ENCODE measurements around the gene DAD1. TPM values are rescaled to one million over a fixed set of nuclear protein-coding genes. Genes with fewer than 3 reads are reported as not detected.

The DAD1 gene
- total RNA-seq, 1 donor, result 272 TPM

DNA sequence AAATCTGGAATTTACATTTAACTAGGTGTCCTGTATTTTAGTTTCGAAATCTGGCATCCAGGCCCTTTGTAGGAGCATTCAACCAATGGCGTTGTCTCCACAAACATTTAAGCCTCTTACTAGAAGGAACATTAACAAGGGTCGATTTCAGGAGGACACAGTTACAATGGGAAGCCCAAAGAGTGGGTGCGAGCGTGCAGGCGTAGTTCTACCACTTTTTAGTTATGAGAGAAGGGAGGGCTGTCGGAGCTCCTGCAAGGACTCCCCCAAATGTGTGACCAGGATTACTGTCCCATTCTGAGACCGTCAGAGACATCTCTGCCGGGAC is 8.7 kb upstream of the DAD1 start:
- peaks cover 31% of the 10 kb centered on the region for H3K4me1 ChIP-seq (ENCODE audit: insufficient read depth, low read length)
- H3K27me3 ChIP-seq (ENCODE audit: insufficient read depth, low read length), result peaks cover 28% of the 10 kb centered on the region
- peak overlapping the region; percentile 96 for H3K4me3 ChIP-seq (ENCODE audit: insufficient read depth, low read length)
- peaks cover 14% of the 10 kb centered on the region for H3K36me3 ChIP-seq (ENCODE audit: insufficient read depth, low read length)
- no peaks in the 10 kb centered on the region for H4K20me1 ChIP-seq (ENCODE audit: insufficient read depth, low read length)
- H2AFZ ChIP-seq (ENCODE audit: low read length), result peak overlapping the region; percentile 99
- DNase-seq (ENCODE audit: insufficient read length, low spot score, missing footprints), result no peak
- TF ChIP-seq, protein P1, sequence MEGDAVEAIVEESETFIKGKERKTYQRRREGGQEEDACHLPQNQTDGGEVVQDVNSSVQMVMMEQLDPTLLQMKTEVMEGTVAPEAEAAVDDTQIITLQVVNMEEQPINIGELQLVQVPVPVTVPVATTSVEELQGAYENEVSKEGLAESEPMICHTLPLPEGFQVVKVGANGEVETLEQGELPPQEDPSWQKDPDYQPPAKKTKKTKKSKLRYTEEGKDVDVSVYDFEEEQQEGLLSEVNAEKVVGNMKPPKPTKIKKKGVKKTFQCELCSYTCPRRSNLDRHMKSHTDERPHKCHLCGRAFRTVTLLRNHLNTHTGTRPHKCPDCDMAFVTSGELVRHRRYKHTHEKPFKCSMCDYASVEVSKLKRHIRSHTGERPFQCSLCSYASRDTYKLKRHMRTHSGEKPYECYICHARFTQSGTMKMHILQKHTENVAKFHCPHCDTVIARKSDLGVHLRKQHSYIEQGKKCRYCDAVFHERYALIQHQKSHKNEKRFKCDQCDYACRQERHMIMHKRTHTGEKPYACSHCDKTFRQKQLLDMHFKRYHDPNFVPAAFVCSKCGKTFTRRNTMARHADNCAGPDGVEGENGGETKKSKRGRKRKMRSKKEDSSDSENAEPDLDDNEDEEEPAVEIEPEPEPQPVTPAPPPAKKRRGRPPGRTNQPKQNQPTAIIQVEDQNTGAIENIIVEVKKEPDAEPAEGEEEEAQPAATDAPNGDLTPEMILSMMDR (IDR thresholded peaks at IDR 0.05; ENCODE audit: extremely low read depth, low read depth, low read length), result no peak
- no peaks in the 10 kb centered on the region for H3K9me3 ChIP-seq (ENCODE audit: low read depth, low read length)
- H3K79me2 ChIP-seq (ENCODE audit: insufficient read depth, low read length), result peaks cover 26% of the 10 kb centered on the region
- peak overlapping the region; percentile 94 for H3K4me2 ChIP-seq (ENCODE audit: insufficient read depth, low read length)
- H3K27ac ChIP-seq (ENCODE audit: low read depth, low read length), result peak overlapping the region; percentile 93

DNA sequence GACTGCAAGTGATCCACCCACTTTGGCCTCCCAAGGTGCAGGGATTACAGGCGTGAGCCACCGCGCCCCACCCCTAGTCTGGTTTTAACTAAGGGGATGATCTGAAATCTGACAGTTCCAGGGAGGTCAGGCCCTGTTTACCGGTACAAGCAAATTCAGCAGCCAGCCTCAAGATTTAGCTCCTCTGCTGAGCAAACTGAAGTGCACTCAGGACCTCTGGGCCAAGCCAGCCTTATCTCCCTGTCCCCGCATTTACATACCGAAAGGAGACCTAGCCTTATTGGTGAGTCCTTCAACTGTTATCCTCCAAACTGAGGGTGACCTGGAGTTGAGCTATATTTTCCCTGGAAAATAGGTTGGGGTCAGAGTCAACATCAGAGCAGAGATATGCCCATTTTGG is 8.2 kb upstream of the DAD1 start:
- Histone ChIP-seq H3K27ac (ENCODE audit: low read depth, low read length) (no peak overlapping the region), H3K79me2 (ENCODE audit: insufficient read depth, low read length) (peaks cover 26% of the 10 kb centered on the region), H3K4me3 (ENCODE audit: insufficient read depth, low read length) (peak overlapping the region; percentile 96), H2AFZ (ENCODE audit: low read length) (peak overlapping the region; percentile 99), H3K9me3 (ENCODE audit: low read depth, low read length) (no peaks in the 10 kb centered on the region), H3K27me3 (ENCODE audit: insufficient read depth, low read length) (peaks cover 33% of the 10 kb centered on the region), H3K36me3 (ENCODE audit: insufficient read depth, low read length) (peaks cover 9% of the 10 kb centered on the region), H3K4me2 (ENCODE audit: insufficient read depth, low read length) (peak overlapping the region; percentile 94), H4K20me1 (ENCODE audit: insufficient read depth, low read length) (no peaks in the 10 kb centered on the region), H3K4me1 (ENCODE audit: insufficient read depth, low read length) (peaks cover 26% of the 10 kb centered on the region)
- no peak for DNase-seq (ENCODE audit: insufficient read length, low spot score, missing footprints)
- TF ChIP-seq, protein P1 (IDR thresholded peaks at IDR 0.05; ENCODE audit: extremely low read depth, low read depth, low read length), result no peak

DNA sequence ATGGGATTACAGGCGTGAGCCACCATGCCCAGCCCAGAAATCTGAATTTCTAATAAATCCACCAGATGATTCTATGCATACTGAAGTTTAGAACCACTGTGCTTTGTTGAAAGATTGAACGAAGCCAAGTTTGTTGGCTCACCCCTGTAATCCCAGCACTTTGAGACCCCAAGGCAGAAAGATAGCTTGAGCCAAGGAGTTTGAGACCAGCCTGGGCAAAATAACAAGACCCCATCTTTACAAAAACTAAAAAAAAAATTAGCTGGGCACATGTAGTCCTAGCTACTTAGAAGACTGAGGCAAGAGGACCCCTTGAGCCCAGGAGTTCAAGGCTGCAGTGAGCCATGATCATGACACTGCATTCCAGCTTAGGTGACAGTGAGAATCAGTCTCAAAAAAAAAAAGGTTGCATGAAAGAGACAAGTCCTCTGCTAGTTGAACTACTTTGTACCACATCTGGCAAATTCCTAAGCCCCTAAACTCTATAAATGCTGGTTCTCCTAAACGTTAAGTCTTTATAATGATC is 7.4 kb upstream of the DAD1 start:
- no peak for DNase-seq (ENCODE audit: insufficient read length, low spot score, missing footprints)
- no peak overlapping the region for H3K27ac ChIP-seq (ENCODE audit: low read depth, low read length)
- no peak overlapping the region for H3K4me2 ChIP-seq (ENCODE audit: insufficient read depth, low read length)
- no peaks in the 10 kb centered on the region for H3K9me3 ChIP-seq (ENCODE audit: low read depth, low read length)
- H4K20me1 ChIP-seq (ENCODE audit: insufficient read depth, low read length), result no peaks in the 10 kb centered on the region
- peaks cover 23% of the 10 kb centered on the region for H3K4me1 ChIP-seq (ENCODE audit: insufficient read depth, low read length)
- H3K27me3 ChIP-seq (ENCODE audit: insufficient read depth, low read length), result peaks cover 37% of the 10 kb centered on the region
- no peak overlapping the region for H2AFZ ChIP-seq (ENCODE audit: low read length)
- H3K36me3 ChIP-seq (ENCODE audit: insufficient read depth, low read length), result peaks cover under 1% of the 10 kb centered on the region
- no peak overlapping the region for H3K4me3 ChIP-seq (ENCODE audit: insufficient read depth, low read length)
- peaks cover 26% of the 10 kb centered on the region for H3K79me2 ChIP-seq (ENCODE audit: insufficient read depth, low read length)
- TF ChIP-seq, protein P1 (IDR thresholded peaks at IDR 0.05; ENCODE audit: extremely low read depth, low read depth, low read length), result no peak

DNA sequence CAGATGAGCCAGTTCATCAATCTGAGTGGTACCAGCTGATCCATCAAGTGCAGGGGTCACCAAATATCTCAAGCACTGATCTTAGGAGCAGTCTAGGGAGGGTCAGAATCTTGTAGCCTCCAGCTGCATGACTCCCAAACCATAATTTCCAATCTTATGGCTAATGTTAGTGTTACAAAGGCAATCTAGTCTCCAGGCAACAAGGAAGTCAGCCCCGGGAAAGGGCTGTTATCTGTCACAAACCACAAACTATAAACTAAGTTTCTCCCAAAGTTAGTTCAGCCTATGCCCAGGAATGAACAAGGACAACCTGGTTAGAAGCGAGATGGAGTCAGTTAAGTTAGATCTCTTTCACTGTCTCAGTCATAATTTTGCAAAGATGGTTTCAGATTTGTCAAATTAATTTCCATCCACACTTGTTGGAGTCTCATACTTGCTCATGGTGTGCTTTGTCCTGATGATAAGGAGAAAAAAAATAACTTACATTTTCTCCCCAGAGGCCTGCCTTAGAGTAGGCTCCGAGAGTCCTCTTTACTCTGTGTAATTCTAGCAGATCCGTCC is 5.2 kb upstream of the DAD1 start:
- H3K36me3 ChIP-seq (ENCODE audit: insufficient read depth, low read length), result no peaks in the 10 kb centered on the region
- no peaks in the 10 kb centered on the region for H4K20me1 ChIP-seq (ENCODE audit: insufficient read depth, low read length)
- H3K4me1 ChIP-seq (ENCODE audit: insufficient read depth, low read length), result peaks cover 12% of the 10 kb centered on the region
- no peaks in the 10 kb centered on the region for H3K9me3 ChIP-seq (ENCODE audit: low read depth, low read length)
- no peak overlapping the region for H3K27ac ChIP-seq (ENCODE audit: low read depth, low read length)
- H3K79me2 ChIP-seq (ENCODE audit: insufficient read depth, low read length), result peaks cover 8% of the 10 kb centered on the region
- H3K4me2 ChIP-seq (ENCODE audit: insufficient read depth, low read length), result no peak overlapping the region
- DNase-seq (ENCODE audit: insufficient read length, low spot score, missing footprints), result no peak
- TF ChIP-seq, protein P1 (IDR thresholded peaks at IDR 0.05; ENCODE audit: extremely low read depth, low read depth, low read length), result no peak
- H3K4me3 ChIP-seq (ENCODE audit: insufficient read depth, low read length), result no peak overlapping the region
- peaks cover 37% of the 10 kb centered on the region for H3K27me3 ChIP-seq (ENCODE audit: insufficient read depth, low read length)
- H2AFZ ChIP-seq (ENCODE audit: low read length), result no peak overlapping the region
